HL-60 (cell line): ENCODE measurements around the gene TUBA1A.

Experiments
- DNase-seq, 2 experiments: peaks; one replicate each; pipeline ENCODE4 v3.0.0-alpha.2; 2010 to 2020; ENCODE audit warnings: low read depth in 1 of 2, low spot score in 1 of 2
- H3K27ac ChIP-seq: fragments of 250-450 bp; sonication (Bioruptor Pico); replicated peaks from 2 replicates; pipeline ENCODE4 v1.5.1; 2020; ENCODE audit warnings: mild to moderate bottlenecking, moderate library complexity
- H3K27me3 ChIP-seq: fragments of 250-450 bp; sonication (Bioruptor Pico); 2 replicates; pipeline ENCODE4 v1.5.1; 2021; ENCODE audit warnings: mild to moderate bottlenecking, moderate library complexity; ENCODE audit not compliant: insufficient read depth, poor library complexity, severe bottlenecking
- H3K4me3 ChIP-seq: replicated peaks from 2 replicates; pipeline ENCODE4 v1.5.1; 2011; ENCODE audit warnings: mild to moderate bottlenecking, control low read depth, low read length; ENCODE audit not compliant: insufficient read depth
- CTCF ChIP-seq: IDR thresholded peaks from one replicate; pipeline ENCODE4 v1.5.1; 2011; ENCODE audit warnings: low read length, control low read depth, inconsistent platforms; ENCODE audit not compliant: insufficient read depth
- GABPA ChIP-seq: IDR thresholded peaks from 2 replicates; pipeline ENCODE4 v1.6.1; 2012; ENCODE audit warnings: low read depth
- POLR2AphosphoS5 ChIP-seq: IDR thresholded peaks from 2 replicates; pipeline ENCODE4 v1.6.1; 2012; ENCODE audit warnings: low read depth
- SPI1 ChIP-seq: IDR thresholded peaks from 2 replicates; pipeline ENCODE4 v1.6.1; 2012; ENCODE audit warnings: low read depth, mild to moderate bottlenecking, borderline replicate concordance
- TF ChIP-seq, protein P1 (sequence below): IDR thresholded peaks from 2 replicates; pipeline ENCODE4 v1.6.1; 2012; ENCODE audit warnings: low read depth; ENCODE audit not compliant: insufficient replicate concordance

The TUBA1A gene

GRCh38 chr12:49154221-49154620 is 34.7 kb downstream of the TUBA1A start:
- Histone ChIP-seq H3K27ac (no peak overlapping the region), H3K4me3 (no peak overlapping the region)

DNA sequence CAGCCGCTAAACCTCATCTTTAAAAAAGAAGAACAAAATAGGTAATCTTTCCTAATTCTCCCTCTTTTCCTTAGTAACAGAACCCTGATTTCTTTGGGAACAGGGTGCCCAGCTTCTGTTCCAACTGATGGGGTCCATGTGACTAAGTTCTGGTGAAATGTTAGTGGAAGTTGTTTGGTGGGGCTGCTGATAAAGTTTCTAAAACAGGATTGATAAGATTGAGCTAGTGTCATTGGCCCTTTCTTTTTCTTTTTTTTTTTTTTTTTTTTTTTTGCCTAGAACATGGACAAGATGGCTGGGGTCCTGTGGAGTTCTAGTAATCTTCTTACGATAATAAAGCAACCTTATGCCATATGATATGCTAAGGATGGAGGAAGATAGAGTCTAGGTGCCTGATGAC is 41.5 kb downstream of the TUBA1A start:
- DNase-seq, result no peak
- no peaks in the 10 kb centered on the region for H3K27me3 ChIP-seq
- no peak for TF ChIP-seq GABPA
- TF ChIP-seq, protein P1, sequence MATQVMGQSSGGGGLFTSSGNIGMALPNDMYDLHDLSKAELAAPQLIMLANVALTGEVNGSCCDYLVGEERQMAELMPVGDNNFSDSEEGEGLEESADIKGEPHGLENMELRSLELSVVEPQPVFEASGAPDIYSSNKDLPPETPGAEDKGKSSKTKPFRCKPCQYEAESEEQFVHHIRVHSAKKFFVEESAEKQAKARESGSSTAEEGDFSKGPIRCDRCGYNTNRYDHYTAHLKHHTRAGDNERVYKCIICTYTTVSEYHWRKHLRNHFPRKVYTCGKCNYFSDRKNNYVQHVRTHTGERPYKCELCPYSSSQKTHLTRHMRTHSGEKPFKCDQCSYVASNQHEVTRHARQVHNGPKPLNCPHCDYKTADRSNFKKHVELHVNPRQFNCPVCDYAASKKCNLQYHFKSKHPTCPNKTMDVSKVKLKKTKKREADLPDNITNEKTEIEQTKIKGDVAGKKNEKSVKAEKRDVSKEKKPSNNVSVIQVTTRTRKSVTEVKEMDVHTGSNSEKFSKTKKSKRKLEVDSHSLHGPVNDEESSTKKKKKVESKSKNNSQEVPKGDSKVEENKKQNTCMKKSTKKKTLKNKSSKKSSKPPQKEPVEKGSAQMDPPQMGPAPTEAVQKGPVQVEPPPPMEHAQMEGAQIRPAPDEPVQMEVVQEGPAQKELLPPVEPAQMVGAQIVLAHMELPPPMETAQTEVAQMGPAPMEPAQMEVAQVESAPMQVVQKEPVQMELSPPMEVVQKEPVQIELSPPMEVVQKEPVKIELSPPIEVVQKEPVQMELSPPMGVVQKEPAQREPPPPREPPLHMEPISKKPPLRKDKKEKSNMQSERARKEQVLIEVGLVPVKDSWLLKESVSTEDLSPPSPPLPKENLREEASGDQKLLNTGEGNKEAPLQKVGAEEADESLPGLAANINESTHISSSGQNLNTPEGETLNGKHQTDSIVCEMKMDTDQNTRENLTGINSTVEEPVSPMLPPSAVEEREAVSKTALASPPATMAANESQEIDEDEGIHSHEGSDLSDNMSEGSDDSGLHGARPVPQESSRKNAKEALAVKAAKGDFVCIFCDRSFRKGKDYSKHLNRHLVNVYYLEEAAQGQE, result no peak
- no peak for TF ChIP-seq SPI1
- TF ChIP-seq POLR2AphosphoS5, result no peak
- no peak for TF ChIP-seq CTCF
- no peak overlapping the region for H3K4me3 ChIP-seq
- no peak overlapping the region for H3K27ac ChIP-seq

More at GRCh38 chr12:49154221-49154620, 34.7 kb downstream of the TUBA1A start:
- H3K27me3 ChIP-seq, result no peaks in the 10 kb centered on the region
- DNase-seq, result no peak
- no peak for TF ChIP-seq POLR2AphosphoS5
- no peak for TF ChIP-seq SPI1
- TF ChIP-seq, protein P1, result no peak
- TF ChIP-seq GABPA, result no peak
- TF ChIP-seq CTCF, result no peak

- Histone ChIP-seq H3K4me3 (no peak overlapping the region), H3K27me3 (no peaks in the 10 kb centered on the region), H3K27ac (no peak overlapping the region)
- no peak for DNase-seq
- TF ChIP-seq CTCF (no peak), POLR2AphosphoS5 (no peak), SPI1 (no peak), GABPA (no peak)
- TF ChIP-seq, protein P1, result no peak
Observed at GRCh38 chr12:49146406-49146805, 42.5 kb downstream of the TUBA1A start.
